ENCODE measurements around the gene ADCY2.

Gene ADCY2

GRCh38 chr5:7625740-7626139 lies 229.8 kb downstream of the ADCY2 start:
- H3K4me1 ChIP-seq (ENCODE audit: control insufficient read depth, insufficient read depth, low read length), result no peaks in the 10 kb centered on the region
- POLR2A ChIA-PET, result no interaction called here
- H3K36me3 ChIP-seq (ENCODE audit: control insufficient read depth in 2 of 2, insufficient read depth in 1 of 2, low read length in 2 of 2), result no peaks in the 10 kb centered on the region
- no peak overlapping the region for H3K27ac ChIP-seq (ENCODE audit: extremely low read depth, low read depth, low read length)
- no peaks in the 10 kb centered on the region for H3K9me3 ChIP-seq (ENCODE audit: control insufficient read depth, insufficient read depth, low read depth, low read length)
- H3K4me3 ChIP-seq (ENCODE audit: low read depth, low read length), result no peak overlapping the region
- CTCF ChIA-PET, result interaction anchor here (0.6 to 1.4 kb wide), 3 partner anchors 10 to 235 kb away, joined by 3 read pairs; no protein-coding TSS in a partner anchor
- TF ChIP-seq ZNF560 (tag by site-specific recombination; IDR thresholded peaks at IDR 0.05; ENCODE audit: borderline replicate concordance) (no peak), GLIS1 (tag by site-specific recombination; IDR thresholded peaks at IDR 0.05) (no peak), SP2 (tag by site-specific recombination; IDR thresholded peaks at IDR 0.05) (no peak), RBAK (tag by site-specific recombination; IDR thresholded peaks at IDR 0.05) (no peak), ZSCAN30 (tag by site-specific recombination; IDR thresholded peaks at IDR 0.05) (no peak), ZNF704 (tag by site-specific recombination; IDR thresholded peaks at IDR 0.05) (no peak), ZFP41 (tag by site-specific recombination; IDR thresholded peaks at IDR 0.05; ENCODE audit: borderline replicate concordance) (no peak)

DNA sequence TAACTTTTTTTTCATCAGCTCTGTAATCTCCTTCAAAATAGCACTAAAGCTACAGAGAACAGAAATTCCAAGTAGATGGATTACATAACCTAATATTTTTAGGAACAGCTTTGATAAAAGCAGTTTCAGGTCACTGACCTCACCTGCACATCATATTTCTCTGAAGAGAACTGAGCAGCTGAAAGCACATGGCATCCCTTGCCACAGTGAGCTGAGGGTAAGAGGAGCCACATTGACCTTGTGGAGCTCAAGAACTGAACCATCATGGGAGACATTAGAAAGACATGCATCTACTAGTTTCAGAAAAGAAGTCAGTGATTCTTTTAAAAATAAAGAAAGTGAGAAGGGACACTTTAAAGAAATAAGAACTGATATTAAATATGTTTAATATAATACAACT lies 232.3 kb downstream of the ADCY2 start:
- H3K4me3 ChIP-seq (ENCODE audit: low read depth, low read length), result no peak overlapping the region
- no peaks in the 10 kb centered on the region for H3K36me3 ChIP-seq (ENCODE audit: control insufficient read depth in 2 of 2, insufficient read depth in 1 of 2, low read length in 2 of 2)
- no peak overlapping the region for H3K27ac ChIP-seq (ENCODE audit: extremely low read depth, low read depth, low read length)
- CTCF ChIA-PET, result no interaction called here
- H3K4me1 ChIP-seq (ENCODE audit: control insufficient read depth, insufficient read depth, low read length), result no peaks in the 10 kb centered on the region
- POLR2A ChIA-PET, result no interaction called here
- TF ChIP-seq ZNF292 (tag by site-specific recombination; IDR thresholded peaks at IDR 0.05; ENCODE audit: borderline replicate concordance, low read depth), result no peak
- TF ChIP-seq, protein P1, sequence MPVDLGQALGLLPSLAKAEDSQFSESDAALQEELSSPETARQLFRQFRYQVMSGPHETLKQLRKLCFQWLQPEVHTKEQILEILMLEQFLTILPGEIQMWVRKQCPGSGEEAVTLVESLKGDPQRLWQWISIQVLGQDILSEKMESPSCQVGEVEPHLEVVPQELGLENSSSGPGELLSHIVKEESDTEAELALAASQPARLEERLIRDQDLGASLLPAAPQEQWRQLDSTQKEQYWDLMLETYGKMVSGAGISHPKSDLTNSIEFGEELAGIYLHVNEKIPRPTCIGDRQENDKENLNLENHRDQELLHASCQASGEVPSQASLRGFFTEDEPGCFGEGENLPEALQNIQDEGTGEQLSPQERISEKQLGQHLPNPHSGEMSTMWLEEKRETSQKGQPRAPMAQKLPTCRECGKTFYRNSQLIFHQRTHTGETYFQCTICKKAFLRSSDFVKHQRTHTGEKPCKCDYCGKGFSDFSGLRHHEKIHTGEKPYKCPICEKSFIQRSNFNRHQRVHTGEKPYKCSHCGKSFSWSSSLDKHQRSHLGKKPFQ (tag by site-specific recombination; IDR thresholded peaks at IDR 0.05), result no peak
- H3K9me3 ChIP-seq (ENCODE audit: control insufficient read depth, insufficient read depth, low read depth, low read length), result no peaks in the 10 kb centered on the region

GRCh38 chr5:7628820-7629219 lies 232.9 kb downstream of the ADCY2 start:
- H3K36me3 ChIP-seq (ENCODE audit: control insufficient read depth in 2 of 2, insufficient read depth in 1 of 2, low read length in 2 of 2), result no peaks in the 10 kb centered on the region
- ChIA-PET CTCF (no interaction called here), POLR2A (no interaction called here)
- H3K27ac ChIP-seq (ENCODE audit: extremely low read depth, low read depth, low read length), result no peak overlapping the region
- no peaks in the 10 kb centered on the region for H3K9me3 ChIP-seq (ENCODE audit: control insufficient read depth, insufficient read depth, low read depth, low read length)
- H3K4me1 ChIP-seq (ENCODE audit: control insufficient read depth, insufficient read depth, low read length), result no peaks in the 10 kb centered on the region
- TF ChIP-seq ZNF623 (tag by site-specific recombination; IDR thresholded peaks at IDR 0.05), result no peak
- no peak overlapping the region for H3K4me3 ChIP-seq (ENCODE audit: low read depth, low read length)

DNA sequence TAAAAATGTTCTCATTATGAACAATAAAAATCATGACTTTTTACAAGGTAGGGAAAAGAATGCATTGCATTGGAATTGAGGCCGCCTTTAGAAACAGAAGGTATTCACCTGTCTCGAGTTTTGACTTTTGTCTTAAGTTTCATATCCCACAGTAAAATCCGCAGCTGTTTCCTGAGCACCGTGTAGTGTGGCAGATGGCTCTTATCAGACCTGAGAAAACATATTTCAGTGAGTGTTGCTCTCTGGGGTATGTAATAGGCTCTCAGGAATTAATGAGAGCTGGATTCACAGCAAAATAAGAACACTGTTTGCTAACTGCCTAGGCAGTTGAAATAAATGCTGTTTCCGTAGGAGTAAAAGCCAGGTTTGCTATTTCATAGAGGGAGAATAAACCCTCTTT lies 233.6 kb downstream of the ADCY2 start:
- Histone ChIP-seq H3K27ac (ENCODE audit: extremely low read depth, low read depth, low read length) (no peak overlapping the region), H3K36me3 (ENCODE audit: control insufficient read depth in 2 of 2, insufficient read depth in 1 of 2, low read length in 2 of 2) (no peaks in the 10 kb centered on the region), H3K4me1 (ENCODE audit: control insufficient read depth, insufficient read depth, low read length) (no peaks in the 10 kb centered on the region), H3K9me3 (ENCODE audit: control insufficient read depth, insufficient read depth, low read depth, low read length) (no peaks in the 10 kb centered on the region), H3K4me3 (ENCODE audit: low read depth, low read length) (no peak overlapping the region)
- ChIA-PET POLR2A (no interaction called here), CTCF (no interaction called here)
- TF ChIP-seq ZNF148 (tag by site-specific recombination; IDR thresholded peaks at IDR 0.05; ENCODE audit: borderline replicate concordance) (no peak), BCL11B (tag by site-specific recombination; IDR thresholded peaks at IDR 0.05; ENCODE audit: low read depth) (no peak), ZNF274 (IDR thresholded peaks at IDR 0.05; ENCODE audit: low read length) (no peak), ZNF274 (tag by site-specific recombination; IDR thresholded peaks at IDR 0.05; ENCODE audit: borderline replicate concordance) (no peak), BCL6B (tag by site-specific recombination; IDR thresholded peaks at IDR 0.05) (no peak), ZNF510 (tag by site-specific recombination; IDR thresholded peaks at IDR 0.05; ENCODE audit: insufficient replicate concordance) (no peak), ZNF677 (tag by site-specific recombination; IDR thresholded peaks at IDR 0.05) (no peak), ZNF501 (tag by site-specific recombination; IDR thresholded peaks at IDR 0.05) (no peak), ZNF132 (tag by site-specific recombination; IDR thresholded peaks at IDR 0.05; ENCODE audit: borderline replicate concordance) (no peak), ZNF544 (tag by site-specific recombination; IDR thresholded peaks at IDR 0.05) (no peak), ZNF24 (tag by site-specific recombination; IDR thresholded peaks at IDR 0.05) (no peak), ZNF514 (tag by site-specific recombination; IDR thresholded peaks at IDR 0.05) (no peak)

Measured in HEK293 (cell line).